HepG2 (cell line): ENCODE measurements around the gene ATP7B. TPM values are rescaled to one million over a fixed set of nuclear protein-coding genes. Genes with fewer than 3 reads are reported as not detected.

Source experiments
- ARID4A ChIP-seq: sonication (generic); formaldehyde crosslinking; IDR thresholded peaks from 2 replicates; pipeline ENCODE4 v1.5.0; 2020; ENCODE audit warnings: mild to moderate bottlenecking, missing genetic modification reagents, borderline replicate concordance
- BCL3 ChIP-seq: sonication (generic); formaldehyde crosslinking; IDR thresholded peaks from 2 replicates; pipeline ENCODE4 v1.5.1; 2020; ENCODE audit warnings: mild to moderate bottlenecking, missing genetic modification reagents, moderate library complexity
- FOXA1 ChIP-seq, 2 experiments: fragments of 450-650 bp in 1 of 2; sonication (generic) in 1 of 2; formaldehyde crosslinking in 1 of 2; IDR thresholded peaks; 2 replicates each; pipeline versions ENCODE4 v1.4.0 to v1.6.1; 2016 to 2020; ENCODE audit warnings: missing genetic modification reagents in 1 of 2
- KDM5B ChIP-seq: sonication (generic); formaldehyde crosslinking; IDR thresholded peaks from 2 replicates; pipeline ENCODE4 v1.4.0; 2020; ENCODE audit warnings: missing genetic modification reagents, mild to moderate bottlenecking, borderline replicate concordance
- PRDM4 ChIP-seq: sonication (generic); formaldehyde crosslinking; IDR thresholded peaks from 2 replicates; pipeline ENCODE4 v1.9.0; 2021; ENCODE audit warnings: missing genetic modification reagents, borderline replicate concordance
- YEATS4 ChIP-seq: sonication (generic); formaldehyde crosslinking; IDR thresholded peaks from 2 replicates; pipeline ENCODE4 v1.4.0; 2020; ENCODE audit warnings: missing genetic modification reagents, borderline replicate concordance
- YY1 ChIP-seq: IDR thresholded peaks from 2 replicates; pipeline ENCODE4 v1.6.1; 2011; ENCODE audit warnings: low read length, low read depth, moderate library complexity, mild to moderate bottlenecking; ENCODE audit not compliant: insufficient read depth, insufficient replicate concordance
- ZBTB2 ChIP-seq: sonication (generic); formaldehyde crosslinking; IDR thresholded peaks from 2 replicates; pipeline ENCODE4 v1.8.0; 2022; ENCODE audit warnings: low read depth, missing genetic modification reagents
- ZBTB26 ChIP-seq: IDR thresholded peaks from 2 replicates; pipeline ENCODE4 v1.6.1; 2016; ENCODE audit warnings: missing compliant biosample characterization, missing genetic modification reagents, borderline replicate concordance
- ZNF615 ChIP-seq: sonication (generic); formaldehyde crosslinking; IDR thresholded peaks from 2 replicates; pipeline ENCODE4 v1.5.0; 2020; ENCODE audit warnings: mild to moderate bottlenecking, missing genetic modification reagents, borderline replicate concordance
- ZNF878 ChIP-seq: sonication (generic); formaldehyde crosslinking; IDR thresholded peaks from 2 replicates; pipeline ENCODE4 v1.8.1; 2023; ENCODE audit warnings: mild to moderate bottlenecking, missing genetic modification reagents, moderate library complexity
- polyA plus RNA-seq, 8 experiments: library from polyadenylated mRNA; depleted of rRNA in 3 of 8; stranded (reverse) in 7 of 8; unstranded in 1 of 8; fragments of >200 nt; fragmentation: Illumina TruSeq in 4 of 8; extraction: Trizol in 4 of 8; gene quantifications; 2 replicates each; pipeline versions ENCODE4 v1.2.1 to v1.2.3, GENCODE V29; 2011 to 2016; ENCODE audit warnings: low read depth in 4 of 8, missing spikeins in 1 of 8, mixed read lengths in 1 of 8; ENCODE audit not compliant: insufficient read depth in 1 of 8
- total RNA-seq, 5 experiments: library from RNA; depleted of rRNA; stranded (reverse); fragments of >200 nt; fragmentation: Illumina TruSeq; extraction: Trizol; gene quantifications; 2 replicates each; pipeline ENCODE4 v1.2.3, GENCODE V29; 2016; ENCODE audit warnings: low read depth in 1 of 5

ATP7B gene
- total and polyA plus RNA-seq, 2 of the 13 experiments (the other 11 are each of a cell fraction or from before 2014, with no cell fraction given), result 31.8 to 57.4 TPM

GRCh38 chr13:51978796-51979556, 32.3 kb downstream of the ATP7B start (continued):
- TF ChIP-seq PRDM4 (CRISPR knock-in tag) (no peak), ARID4A (CRISPR knock-in tag) (peak; percentile 46; the same call in 1 of the 2 replicates), ZBTB2 (CRISPR knock-in tag) (no peak), BCL3 (CRISPR knock-in tag) (no peak), ZNF615 (CRISPR knock-in tag) (no peak), ZNF878 (CRISPR knock-in tag) (peak; percentile 58; the same call in 1 of the 2 replicates), YEATS4 (CRISPR knock-in tag) (no peak), YY1 (no peak), ZBTB26 (CRISPR knock-in tag) (peak; percentile 80; the same call in 1 of the 2 replicates), KDM5B (no peak), FOXA1 (IDR thresholded peaks at IDR 0.05) (0 out of 2 replicates have a peak, but pooled peaks have one; percentile 34), FOXA1 (CRISPR knock-in tag; IDR thresholded peaks at IDR 0.05) (peak; percentile 95)
